ENCODE data around the gene PGLYRP2.

GRCh38 chr19:15517778-15518177, 38.5 kb upstream of the PGLYRP2 start:
- TF ChIP-seq, protein P1, sequence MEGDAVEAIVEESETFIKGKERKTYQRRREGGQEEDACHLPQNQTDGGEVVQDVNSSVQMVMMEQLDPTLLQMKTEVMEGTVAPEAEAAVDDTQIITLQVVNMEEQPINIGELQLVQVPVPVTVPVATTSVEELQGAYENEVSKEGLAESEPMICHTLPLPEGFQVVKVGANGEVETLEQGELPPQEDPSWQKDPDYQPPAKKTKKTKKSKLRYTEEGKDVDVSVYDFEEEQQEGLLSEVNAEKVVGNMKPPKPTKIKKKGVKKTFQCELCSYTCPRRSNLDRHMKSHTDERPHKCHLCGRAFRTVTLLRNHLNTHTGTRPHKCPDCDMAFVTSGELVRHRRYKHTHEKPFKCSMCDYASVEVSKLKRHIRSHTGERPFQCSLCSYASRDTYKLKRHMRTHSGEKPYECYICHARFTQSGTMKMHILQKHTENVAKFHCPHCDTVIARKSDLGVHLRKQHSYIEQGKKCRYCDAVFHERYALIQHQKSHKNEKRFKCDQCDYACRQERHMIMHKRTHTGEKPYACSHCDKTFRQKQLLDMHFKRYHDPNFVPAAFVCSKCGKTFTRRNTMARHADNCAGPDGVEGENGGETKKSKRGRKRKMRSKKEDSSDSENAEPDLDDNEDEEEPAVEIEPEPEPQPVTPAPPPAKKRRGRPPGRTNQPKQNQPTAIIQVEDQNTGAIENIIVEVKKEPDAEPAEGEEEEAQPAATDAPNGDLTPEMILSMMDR (IDR thresholded peaks at IDR 0.05; ENCODE audit: low read depth, low read length), result no peak
- no peak for TF ChIP-seq POLR2A (IDR thresholded peaks at IDR 0.05; ENCODE audit: extremely low read depth, insufficient read length)
- TF ChIP-seq MAX (IDR thresholded peaks at IDR 0.05; ENCODE audit: low read depth, low read length), result no peak
